HEK293 (cell line): ENCODE data around the gene SYNJ1.

ENCODE experiments used
- CTCF ChIA-PET: fragments of 350-600 bp; formaldehyde crosslinking; extraction: SDS; loops from one replicate; lab custom pipeline; 2021; ENCODE audit warnings: antibody characterized with exemption; lab: Yijun Ruan, JAX
- POLR2A ChIA-PET: fragments of 300-600 bp; formaldehyde crosslinking; extraction: SDS; loops from one replicate; lab custom pipeline; 2020; ENCODE audit warnings: antibody characterized with exemption, inconsistent platforms; lab: Yijun Ruan, JAX
- H3K27ac ChIP-seq: fragments of 200-500 bp; sonication (Bioruptor generic); 2 replicates; pipeline ENCODE4 v1.5.1; 2014; ENCODE audit warnings: low read depth, low read length, control low read depth, inconsistent platforms; ENCODE audit errors: extremely low read depth
- H3K36me3 ChIP-seq, 2 experiments: fragments of 200-500 bp in 1 of 2; sonication (Bioruptor generic) in 1 of 2; 1 replicate in 1 of 2; 2 replicates in 1 of 2; pipeline ENCODE4 v1.5.1; 2014 to 2017; ENCODE audit warnings: inconsistent platforms in 2 of 2, low read length in 2 of 2; ENCODE audit not compliant: control insufficient read depth in 2 of 2, insufficient read depth in 1 of 2
- H3K4me1 ChIP-seq: fragments of 200-500 bp; sonication (Bioruptor generic); 2 replicates; pipeline ENCODE4 v1.5.1; 2014; ENCODE audit warnings: mild to moderate bottlenecking, low read length, inconsistent platforms; ENCODE audit not compliant: control insufficient read depth, insufficient read depth
- H3K4me3 ChIP-seq: 2 replicates; pipeline ENCODE4 v1.5.1; 2011; ENCODE audit warnings: low read depth, mild to moderate bottlenecking, control low read depth, low read length, moderate library complexity
- H3K9me3 ChIP-seq: fragments of 200-500 bp; sonication (Bioruptor generic); 2 replicates; pipeline ENCODE4 v1.5.1; 2014; ENCODE audit warnings: low read depth, low read length, inconsistent platforms; ENCODE audit not compliant: control insufficient read depth, insufficient read depth
- GFI1B ChIP-seq: fragments of 450-650 bp; formaldehyde crosslinking; IDR thresholded peaks from 2 replicates; pipeline ENCODE4 v1.5.1; 2016; ENCODE audit warnings: missing biosample characterization, missing genetic modification characterization
- OSR2 ChIP-seq: fragments of 450-650 bp; formaldehyde crosslinking; IDR thresholded peaks from 2 replicates; pipeline ENCODE4 v1.5.1; 2016; ENCODE audit warnings: missing biosample characterization, missing genetic modification characterization
- PRDM4 ChIP-seq: fragments of 450-650 bp; formaldehyde crosslinking; IDR thresholded peaks from 2 replicates; pipeline ENCODE4 v1.5.1; 2017; ENCODE audit warnings: missing biosample characterization, missing genetic modification characterization
- ZBTB11 ChIP-seq: fragments of 450-650 bp; formaldehyde crosslinking; conservative IDR thresholded peaks from 2 replicates; pipeline ENCODE4 v1.5.1; 2016; ENCODE audit warnings: low read depth, missing biosample characterization, missing genetic modification characterization
- ZBTB44 ChIP-seq: fragments of 450-650 bp; IDR thresholded peaks from 2 replicates; pipeline ENCODE4 v1.5.1; 2018; ENCODE audit warnings: missing biosample characterization, mild to moderate bottlenecking, missing genetic modification characterization
- ZNF114 ChIP-seq: fragments of 450-650 bp; formaldehyde crosslinking; IDR thresholded peaks from 2 replicates; pipeline ENCODE4 v1.5.0; 2017; ENCODE audit warnings: missing biosample characterization, missing genetic modification characterization
- ZNF18 ChIP-seq: fragments of 450-650 bp; formaldehyde crosslinking; IDR thresholded peaks from 2 replicates; pipeline ENCODE4 v1.5.1; 2016; ENCODE audit warnings: missing biosample characterization, missing genetic modification characterization
- ZNF184 ChIP-seq: fragments of 450-650 bp; IDR thresholded peaks from 2 replicates; pipeline ENCODE4 v1.5.1; 2018; ENCODE audit warnings: missing biosample characterization, mild to moderate bottlenecking, missing genetic modification characterization
- ZNF266 ChIP-seq: fragments of 450-650 bp; formaldehyde crosslinking; IDR thresholded peaks from 2 replicates; pipeline ENCODE4 v1.5.1; 2016; ENCODE audit warnings: missing biosample characterization, missing genetic modification characterization, low read depth
- ZNF518A ChIP-seq: fragments of 450-650 bp; formaldehyde crosslinking; conservative IDR thresholded peaks from 2 replicates; pipeline ENCODE4 v1.5.1; 2016; ENCODE audit warnings: low read depth, missing biosample characterization, missing genetic modification characterization
- ZNF580 ChIP-seq: fragments of 450-650 bp; formaldehyde crosslinking; IDR thresholded peaks from 2 replicates; pipeline ENCODE4 v1.5.1; 2016; ENCODE audit warnings: missing biosample characterization, missing genetic modification characterization
- ZNF626 ChIP-seq: fragments of 450-650 bp; sonication (Bioruptor Pico); formaldehyde crosslinking; IDR thresholded peaks from 2 replicates; pipeline ENCODE4 v1.5.1; 2018; ENCODE audit warnings: missing biosample characterization, missing genetic modification characterization, inconsistent platforms
- ZNF645 ChIP-seq: fragments of 450-650 bp; formaldehyde crosslinking; IDR thresholded peaks from 2 replicates; pipeline ENCODE4; 2016; ENCODE audit warnings: missing biosample characterization, missing genetic modification characterization
- ZNF660 ChIP-seq: fragments of 450-650 bp; IDR thresholded peaks from 2 replicates; pipeline ENCODE4 v1.5.1; 2018; ENCODE audit warnings: missing biosample characterization, mild to moderate bottlenecking, missing genetic modification characterization
- ZSCAN16 ChIP-seq: fragments of 450-650 bp; formaldehyde crosslinking; IDR thresholded peaks from 2 replicates; pipeline ENCODE4 v1.5.1; 2016; ENCODE audit warnings: missing biosample characterization, missing genetic modification characterization
- ZSCAN23 ChIP-seq: fragments of 450-650 bp; formaldehyde crosslinking; IDR thresholded peaks from 2 replicates; pipeline ENCODE4 v1.5.1; 2016; ENCODE audit warnings: missing biosample characterization, missing genetic modification characterization

Gene SYNJ1

GRCh38 chr21:32693581-32693980 is 34.2 kb downstream of the SYNJ1 start:
- H3K27ac ChIP-seq: no peak overlapping the region
- CTCF ChIA-PET: no interaction called here
- H3K4me3 ChIP-seq: no peak overlapping the region
- H3K9me3 ChIP-seq: no peaks in the 10 kb centered on the region
- H3K36me3 ChIP-seq: peaks cover 3 to 8% of the 10 kb centered on the region in 2 experiments
- no peak for TF ChIP-seq ZNF266 (tag by site-specific recombination)
- no peak for TF ChIP-seq ZNF518A (tag by site-specific recombination)
- TF ChIP-seq GFI1B (tag by site-specific recombination): no peak
- TF ChIP-seq ZNF660 (tag by site-specific recombination): no peak
- no peak for TF ChIP-seq ZNF626 (tag by site-specific recombination)
- TF ChIP-seq ZNF580 (tag by site-specific recombination): no peak
- TF ChIP-seq, all 188 proteins: peak for 0
- peaks cover 3% of the 10 kb centered on the region for H3K4me1 ChIP-seq
- POLR2A ChIA-PET: no interaction called here

- ChIA-PET POLR2A (interaction anchor here (1.0 kb wide), 1 partner anchor 38 kb away, joined by 5 read pairs; the partner anchor contains the start of gene SYNJ1), CTCF (interaction anchor here (0.6 kb wide), 1 partner anchor 41 kb away, joined by 3 read pairs; no protein-coding TSS in a partner anchor)
- no peak overlapping the region for H3K4me3 ChIP-seq
- H3K27ac ChIP-seq: no peak overlapping the region
- no peaks in the 10 kb centered on the region for H3K9me3 ChIP-seq
- no peaks in the 10 kb centered on the region for H3K4me1 ChIP-seq
- H3K36me3 ChIP-seq: peaks cover 6 to 8% of the 10 kb centered on the region in 2 experiments
- no peak for TF ChIP-seq OSR2
- no peak for TF ChIP-seq ZBTB44 (tag by site-specific recombination)
- TF ChIP-seq ZSCAN16: no peak
- TF ChIP-seq ZNF18 (tag by site-specific recombination): no peak
- no peak for TF ChIP-seq ZBTB11 (tag by site-specific recombination)
- TF ChIP-seq PRDM4 (tag by site-specific recombination): no peak
- no peak for TF ChIP-seq ZNF114 (tag by site-specific recombination)
- no peak for TF ChIP-seq ZNF184 (tag by site-specific recombination)
- TF ChIP-seq ZNF645: no peak
- TF ChIP-seq ZSCAN23 (tag by site-specific recombination): no peak
These were observed 37.7 kb downstream of the SYNJ1 start for GRCh38 chr21:32690085-32690484.
